GM12891 (cell line): Measurements from ENCODE around the gene RBM6.
A peak's percentile ranks its signal among the peaks of the same experiment; 100 is the strongest.

Experiments used
- POLR2A ChIP-seq: IDR thresholded peaks from 2 replicates; pipeline ENCODE4 v1.6.1; 2011; ENCODE audit warnings: low read depth, low read length, control low read depth
- POLR2AphosphoS5 ChIP-seq: IDR thresholded peaks from 2 replicates; pipeline ENCODE4 v1.6.1; 2011; ENCODE audit warnings: low read depth, low read length, control low read depth
- TAF1 ChIP-seq: IDR thresholded peaks from 2 replicates; pipeline ENCODE4 v1.6.1; 2011; ENCODE audit warnings: low read depth, low read length, control low read depth

- TF ChIP-seq POLR2A = 0 out of 2 replicates have a peak, but pooled peaks have one; percentile 17
- TF ChIP-seq TAF1 = no peak
- TF ChIP-seq POLR2AphosphoS5 = peak; percentile 52; the same call in 1 of the 2 replicates
These were observed 180.6 kb downstream of the RBM6 start for GRCh38 chr3:50120364-50121071.
